ENCODE results near the gene SLC17A7.

GRCh38 chr19:49423985-49424303 lies 17.4 kb downstream of the SLC17A7 start:
- no peak for TF ChIP-seq CTCF (IDR thresholded peaks at IDR 0.05)
- no peak for TF ChIP-seq POLR2A (IDR thresholded peaks at IDR 0.05)

Measured in ovary (tissue), 3 donors.